Activated effector memory CD4-positive, alpha-beta T cell treated with Interleukin-2 at 50 U/mL for 16 hours (primary cell): ENCODE measurements around the gene CBX7.
A peak's percentile ranks its signal among the peaks of the same experiment; 100 is the strongest.

Experiments used
- DNase-seq: peaks from one replicate; pipeline ENCODE4 v3.0.0-alpha.2; 2020

Gene CBX7

DNA sequence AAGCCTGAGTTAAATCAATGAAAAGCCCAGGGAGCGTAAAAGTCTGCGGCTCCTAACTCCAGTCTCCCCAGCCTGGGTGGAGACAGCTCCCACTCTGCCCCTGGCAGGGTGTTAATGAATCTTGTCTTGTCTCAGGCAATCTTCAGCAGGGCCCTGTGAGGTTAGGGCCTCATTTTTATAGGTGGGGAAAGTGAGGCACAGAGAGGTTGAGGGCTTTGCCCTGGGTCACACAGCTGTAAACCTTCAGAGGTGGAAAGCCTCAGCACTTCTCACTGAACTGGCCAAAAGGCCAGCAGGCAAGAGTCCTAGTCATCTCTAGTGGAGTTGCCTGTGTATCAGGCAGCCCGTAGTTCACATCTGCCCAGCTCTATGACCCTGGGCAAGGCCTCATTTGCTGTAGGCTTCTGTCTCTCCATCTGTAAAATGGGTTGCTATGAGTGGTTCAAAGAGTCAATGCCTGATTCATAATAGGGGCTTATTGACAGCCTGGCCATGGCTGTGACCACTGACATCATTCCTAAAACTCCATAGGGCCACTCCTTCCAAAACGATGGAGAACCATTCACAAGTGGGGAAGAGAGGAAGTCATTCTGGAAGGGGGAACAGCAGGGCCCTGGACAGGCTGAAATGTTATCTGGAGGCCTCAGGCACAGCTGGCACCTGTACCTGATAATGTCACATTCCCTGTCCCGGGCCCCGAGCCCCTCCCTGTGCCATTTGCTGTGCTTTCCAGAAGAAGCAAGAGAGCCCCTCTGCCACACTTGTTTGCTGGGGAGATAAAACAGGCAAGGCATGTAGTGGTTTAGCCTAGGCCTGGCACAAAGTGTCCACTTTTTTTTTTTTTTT is 6.0 kb downstream of the CBX7 start:
- no peak for DNase-seq

DNA sequence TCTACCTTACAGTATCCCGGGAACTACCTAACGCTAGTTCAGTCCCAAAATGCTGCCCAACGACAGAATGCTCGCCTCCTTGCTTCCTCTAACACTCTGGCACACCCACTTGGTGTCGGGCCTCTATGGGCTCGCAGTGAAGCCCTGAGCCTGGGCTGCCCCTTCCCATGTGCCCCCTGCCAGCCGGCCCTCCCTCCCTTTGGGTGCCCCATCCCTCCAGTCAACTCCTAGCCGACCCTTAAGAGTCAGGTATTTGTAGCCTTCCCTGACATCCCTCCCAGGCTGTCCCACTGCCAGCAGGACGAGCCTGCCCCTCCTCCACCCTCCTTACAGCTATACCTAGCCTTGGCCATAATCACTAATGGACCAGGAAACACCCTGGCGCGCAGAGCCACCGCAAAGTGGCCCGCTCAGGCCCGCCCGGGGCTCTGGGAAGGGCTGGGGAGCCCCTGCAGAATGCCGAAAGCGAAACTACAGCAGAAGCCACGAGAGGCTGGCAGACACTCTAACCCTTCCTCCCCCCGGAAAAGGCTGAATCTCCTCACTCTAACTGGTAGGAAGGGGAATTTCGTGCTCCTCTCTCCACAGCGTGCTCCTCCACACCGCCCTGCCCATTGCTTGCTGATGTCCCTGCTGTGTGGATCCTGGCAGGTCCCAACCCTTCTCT is 8.2 kb downstream of the CBX7 start:
- DNase-seq: peak; percentile 44

DNA sequence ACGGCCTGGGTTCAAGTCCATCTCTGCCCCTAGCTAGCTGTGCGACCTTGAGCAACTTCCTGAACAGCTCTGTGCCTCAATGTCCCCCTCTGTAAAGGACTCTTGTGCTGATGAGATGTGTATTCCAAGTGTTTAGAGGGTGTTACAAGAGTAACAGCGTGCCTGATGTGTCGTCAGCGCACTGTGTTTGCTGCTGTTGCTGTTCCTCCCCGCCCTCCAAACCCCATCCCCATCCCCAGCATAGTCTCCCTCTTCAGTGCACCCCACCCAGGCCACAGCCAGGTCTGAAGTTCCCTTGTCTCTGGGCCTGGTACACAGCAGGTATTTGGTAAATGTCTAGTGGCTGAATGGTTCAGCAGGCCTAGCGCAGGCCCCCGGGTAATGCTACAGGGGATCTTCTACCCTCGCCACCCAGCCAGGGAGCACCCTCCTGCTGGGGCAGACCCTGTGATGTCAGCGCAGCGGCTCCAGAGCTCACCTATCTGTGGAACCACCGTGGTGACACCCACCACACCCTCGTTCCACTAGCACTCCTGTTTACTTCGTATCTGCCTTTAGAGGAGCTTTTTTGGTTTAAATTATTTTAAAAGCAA is 10.3 kb downstream of the CBX7 start:
- no peak for DNase-seq

DNA sequence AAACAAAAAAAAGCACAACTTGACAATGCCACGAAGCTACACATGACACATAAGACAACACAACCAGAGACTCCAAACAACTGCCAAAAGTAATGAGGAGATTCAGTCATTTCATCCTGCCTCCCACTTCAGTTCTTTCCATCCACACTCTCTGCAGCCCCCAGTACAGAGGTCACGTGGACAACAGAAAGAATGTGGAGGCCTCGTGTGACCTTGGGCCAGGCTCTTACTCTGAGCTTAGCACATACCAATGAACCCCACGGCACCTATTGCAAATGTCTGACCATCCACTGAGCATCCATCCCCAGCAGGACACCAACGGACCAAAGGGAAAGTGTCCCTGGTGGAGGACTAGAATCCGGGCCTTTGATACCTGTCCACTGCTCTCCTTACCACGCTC is 12.5 kb downstream of the CBX7 start:
- no peak for DNase-seq

DNA sequence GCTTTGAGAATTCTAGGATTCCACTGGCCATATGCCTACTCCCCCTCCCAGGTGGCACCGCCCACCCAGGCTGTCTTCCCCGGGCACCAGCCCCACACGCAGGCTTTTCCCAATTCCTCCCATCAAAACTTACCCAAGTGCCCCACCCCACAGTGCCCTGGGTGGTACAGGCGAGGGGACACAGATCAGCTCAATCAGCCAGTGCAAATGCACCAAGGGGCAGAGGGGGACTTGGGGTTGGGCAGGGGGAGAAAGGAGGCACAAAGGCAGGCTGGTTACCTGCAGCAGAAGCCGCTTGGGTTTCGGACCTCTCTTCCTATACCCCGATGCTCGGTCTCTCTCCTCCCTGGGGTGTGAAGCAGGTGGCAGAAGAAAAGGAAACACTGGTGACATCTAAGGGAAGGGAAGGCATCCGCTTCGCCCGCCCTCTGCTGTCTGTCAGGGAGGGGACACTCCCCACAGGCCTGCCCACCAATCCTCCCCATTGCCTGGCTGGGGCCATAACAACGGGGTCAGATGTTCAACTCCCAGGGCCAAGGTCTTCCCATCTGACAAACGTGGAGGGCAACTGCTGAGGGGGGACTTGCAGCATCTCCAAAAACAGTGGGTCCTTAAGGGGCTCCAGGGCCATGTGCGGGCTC is 14.0 kb downstream of the CBX7 start:
- no peak for DNase-seq

DNA sequence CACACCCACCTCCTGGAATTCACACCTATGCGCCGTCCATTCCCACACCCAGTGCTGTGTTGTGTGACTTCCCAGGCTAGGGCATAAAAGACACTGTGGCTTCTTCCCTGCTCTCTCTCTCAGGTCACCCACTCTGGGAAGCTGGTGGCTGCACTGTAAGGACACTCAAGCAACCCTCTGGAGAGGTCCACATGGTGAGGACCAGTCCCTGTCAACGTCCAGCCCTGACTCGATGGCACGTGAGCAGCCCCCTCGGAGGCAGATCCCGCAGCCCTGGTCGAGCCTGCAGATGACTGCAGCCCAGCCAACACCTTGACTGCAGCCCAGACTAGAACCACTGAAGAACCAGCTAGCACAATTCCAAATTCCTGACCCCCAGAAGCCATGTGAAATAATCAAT is 16.2 kb downstream of the CBX7 start:
- no peak for DNase-seq

DNA sequence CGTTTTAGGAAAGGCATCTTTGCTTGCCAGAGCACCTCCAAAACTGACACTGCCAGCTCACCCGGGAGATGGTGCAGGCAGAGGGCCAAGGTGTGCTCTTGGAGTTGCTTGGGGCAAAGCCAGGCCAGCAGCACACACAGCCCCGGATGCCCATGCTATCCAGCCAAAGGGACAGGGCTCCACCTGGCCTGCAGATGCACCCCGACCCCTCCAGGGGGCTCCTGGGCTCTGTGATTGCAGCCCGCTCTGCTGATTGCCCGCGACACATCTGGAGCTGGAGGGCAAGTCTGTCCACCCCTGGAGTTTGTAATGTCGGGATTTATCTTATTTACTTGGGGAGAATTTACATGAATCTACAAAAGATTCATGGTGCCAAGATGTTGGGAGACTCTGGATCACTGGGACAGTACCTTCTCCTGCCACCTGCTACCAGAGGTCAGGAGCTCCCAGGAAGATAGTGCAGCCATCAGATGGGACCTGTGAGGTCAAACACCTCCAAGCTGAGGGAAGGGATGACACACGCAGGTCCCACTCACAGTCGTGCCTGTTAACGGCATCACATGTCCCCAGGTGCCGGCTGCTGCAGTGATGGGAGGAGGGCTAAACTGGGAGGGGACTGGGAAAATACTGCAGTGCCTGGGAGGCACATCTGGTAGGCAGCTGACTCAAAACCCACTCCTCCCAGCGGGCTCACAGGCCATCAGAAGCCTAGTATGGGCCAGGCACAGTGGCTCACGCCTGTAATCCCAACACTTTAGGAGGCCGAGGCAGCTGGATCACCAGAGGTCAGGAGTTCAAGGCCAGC is 17.2 kb downstream of the CBX7 start:
- DNase-seq: no peak

DNA sequence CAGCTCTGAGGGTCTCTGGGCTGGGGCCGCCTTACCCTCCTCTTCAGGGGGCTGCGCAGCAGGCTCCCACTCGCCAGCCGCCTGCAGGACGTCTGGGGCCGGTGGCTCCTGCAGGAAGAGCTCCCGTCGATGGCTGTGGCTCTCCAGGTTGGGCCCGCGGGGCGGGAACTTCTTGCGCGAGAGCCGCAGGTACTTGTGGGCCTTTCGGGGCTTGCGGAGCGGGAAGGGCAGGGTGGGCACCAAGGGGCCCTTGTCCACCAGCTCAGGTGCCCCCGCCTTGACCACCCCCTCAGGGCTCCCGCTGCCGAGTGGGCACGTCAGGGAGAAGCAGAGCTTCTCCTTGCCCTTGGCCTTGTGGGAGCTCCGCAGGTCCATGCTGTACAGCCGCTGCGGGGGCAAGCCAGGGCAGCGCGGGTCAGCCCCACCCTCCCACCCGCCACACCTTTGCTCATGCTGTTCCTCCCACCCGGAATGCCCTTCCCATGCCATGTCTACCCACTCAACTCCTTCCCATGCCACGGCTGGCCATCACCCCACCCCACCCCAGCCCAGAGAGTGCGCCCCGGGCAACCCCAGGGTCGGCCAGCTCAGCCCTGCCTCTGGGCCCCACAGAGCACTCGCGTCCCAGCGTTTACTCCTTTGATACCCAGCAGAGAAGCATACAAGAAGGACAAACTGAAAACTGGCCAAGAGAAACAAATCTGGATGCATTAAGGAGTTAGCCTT is 18.0 kb downstream of the CBX7 start:
- DNase-seq: no peak

DNA sequence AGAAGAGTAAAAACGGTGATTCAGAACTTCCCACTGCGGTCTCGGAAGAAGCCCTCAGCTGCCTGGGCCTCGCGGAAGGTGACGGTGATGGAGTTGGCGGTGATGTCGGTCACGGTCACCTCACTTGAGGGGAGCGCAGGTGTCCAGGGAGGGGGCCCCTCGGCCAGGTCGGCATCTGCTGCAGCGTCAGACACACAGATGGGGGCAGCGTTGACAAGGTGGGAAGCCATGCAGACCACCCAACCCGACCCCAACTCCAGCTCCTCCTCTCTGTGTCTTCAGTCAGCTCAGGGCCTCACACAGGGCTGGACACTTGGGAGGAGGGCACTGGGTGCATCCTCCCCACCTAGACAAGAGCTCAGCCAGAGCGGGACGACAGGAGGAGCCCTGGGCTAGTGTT is 18.6 kb downstream of the CBX7 start:
- DNase-seq: no peak

DNA sequence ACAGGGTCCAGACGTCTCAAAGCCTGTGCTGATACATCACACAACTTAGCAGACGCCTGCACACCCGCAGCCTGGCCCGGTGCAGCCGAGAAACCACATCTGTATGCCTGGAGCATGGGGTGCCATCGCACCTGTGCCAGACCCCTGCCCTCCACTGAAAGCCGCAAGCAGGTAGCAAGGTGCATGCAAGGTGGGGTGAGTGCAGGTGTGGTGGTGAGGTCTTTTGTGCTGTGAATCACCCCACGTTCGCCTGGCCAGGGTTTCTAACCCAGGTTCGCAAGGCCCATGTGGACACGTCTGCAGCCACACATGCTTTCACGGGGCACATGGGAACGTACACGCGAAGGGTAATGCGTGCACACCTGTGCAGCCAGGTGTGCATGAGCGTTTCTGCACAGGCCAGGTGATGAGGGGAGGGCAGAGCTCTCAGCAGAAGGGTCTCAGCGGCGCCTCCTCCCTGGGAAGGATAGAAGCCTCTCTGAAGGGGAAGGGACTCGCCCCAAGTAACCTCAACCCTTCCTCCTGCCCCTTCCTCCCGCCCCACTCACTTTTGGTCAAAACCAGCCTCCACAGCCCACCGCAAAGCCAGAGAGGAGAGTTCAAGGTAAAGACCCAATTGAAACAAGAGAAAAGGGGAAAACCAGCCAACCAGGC is 19.5 kb downstream of the CBX7 start:
- DNase-seq: no peak

DNA sequence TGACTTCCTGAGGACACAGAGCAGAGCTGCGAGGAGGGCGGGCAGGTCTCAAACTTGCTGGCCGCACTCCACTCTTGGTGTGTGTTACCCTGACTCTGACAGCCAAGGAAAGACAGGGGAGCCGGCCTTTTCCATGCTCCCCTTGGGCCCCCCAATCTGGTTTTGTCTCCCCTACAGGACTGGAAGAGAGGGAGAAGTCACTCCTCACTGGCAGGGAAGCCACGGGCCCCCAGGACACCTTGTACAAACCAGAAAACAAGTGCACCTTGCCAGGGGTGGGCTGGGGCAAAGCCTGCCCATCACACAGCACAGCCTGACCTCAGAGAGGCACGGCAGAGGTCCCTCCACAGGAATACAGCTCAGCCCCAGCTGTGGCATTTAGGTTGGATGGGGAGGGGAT is 20.2 kb downstream of the CBX7 start:
- DNase-seq: no peak

DNA sequence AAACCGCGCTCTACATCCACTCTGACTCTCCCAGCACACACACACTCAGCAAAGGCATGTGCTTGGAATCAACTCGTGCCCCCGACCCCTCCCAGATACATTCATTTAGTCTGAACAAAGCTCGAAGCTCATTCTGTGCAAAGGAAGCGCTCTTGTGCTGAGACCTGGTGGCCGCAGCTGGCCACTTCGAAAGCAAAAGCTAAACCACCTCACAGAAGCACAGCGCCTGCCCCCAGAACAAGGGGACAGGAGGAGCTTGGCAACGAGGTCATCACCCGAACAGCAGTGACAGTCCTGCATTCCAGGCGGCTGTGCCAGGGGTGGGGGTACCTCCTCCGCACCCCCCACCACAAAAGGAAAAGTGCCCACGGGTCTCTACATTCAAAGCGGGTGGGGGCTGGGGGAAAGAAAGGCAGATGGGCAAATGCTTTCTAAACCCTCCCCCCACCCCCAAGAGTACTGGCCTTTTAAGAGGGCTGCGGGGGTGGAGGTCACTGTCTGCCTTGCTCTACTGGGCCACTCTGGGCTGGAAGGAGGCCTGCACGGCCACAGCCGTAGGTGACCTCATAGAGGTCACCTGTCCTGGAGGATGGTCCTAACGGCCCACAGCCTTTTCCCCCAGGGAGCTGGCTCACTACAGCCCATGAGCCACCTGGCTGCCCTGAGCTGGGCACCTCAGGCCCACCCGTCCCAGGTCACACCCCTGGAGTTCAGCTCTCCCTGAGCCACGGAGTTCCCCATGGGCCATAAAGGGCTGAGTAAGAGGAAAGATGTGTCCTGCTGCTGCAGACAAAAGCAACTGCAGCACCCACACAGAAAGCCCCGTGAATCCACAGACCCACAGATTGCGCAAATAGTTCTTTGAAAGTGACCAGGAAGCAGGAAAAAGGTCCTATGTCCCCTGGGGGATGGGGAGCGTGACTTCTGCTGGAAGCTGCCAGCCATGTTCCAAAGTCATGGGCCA is 21.3 kb downstream of the CBX7 start:
- no peak for DNase-seq

DNA sequence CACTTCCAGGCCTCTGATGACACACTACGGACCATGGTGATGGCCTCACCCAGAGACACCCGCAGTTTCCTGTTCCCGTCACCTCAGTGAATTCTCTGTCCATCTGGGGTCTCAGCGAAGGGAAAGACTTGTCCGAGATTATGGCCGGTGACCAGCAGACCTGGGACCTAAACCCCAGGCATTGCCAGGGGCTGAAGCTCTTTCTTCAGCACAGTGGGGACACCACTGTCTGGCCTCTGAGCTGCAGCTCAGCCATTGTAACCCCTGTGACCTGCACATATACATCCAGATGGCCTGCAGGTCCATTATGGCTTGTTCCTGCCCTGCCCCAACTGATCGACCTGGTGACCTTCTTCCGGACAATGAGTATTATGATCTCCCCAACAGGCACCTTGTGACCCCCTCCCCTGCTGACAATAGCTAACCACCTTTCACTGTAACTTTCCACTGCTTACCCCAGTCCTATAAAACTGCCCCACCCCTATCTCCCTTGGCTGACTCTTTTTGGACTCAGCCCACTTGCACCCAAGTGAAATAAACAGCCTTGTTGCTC is 22.3 kb downstream of the CBX7 start:
- DNase-seq: no peak

DNA sequence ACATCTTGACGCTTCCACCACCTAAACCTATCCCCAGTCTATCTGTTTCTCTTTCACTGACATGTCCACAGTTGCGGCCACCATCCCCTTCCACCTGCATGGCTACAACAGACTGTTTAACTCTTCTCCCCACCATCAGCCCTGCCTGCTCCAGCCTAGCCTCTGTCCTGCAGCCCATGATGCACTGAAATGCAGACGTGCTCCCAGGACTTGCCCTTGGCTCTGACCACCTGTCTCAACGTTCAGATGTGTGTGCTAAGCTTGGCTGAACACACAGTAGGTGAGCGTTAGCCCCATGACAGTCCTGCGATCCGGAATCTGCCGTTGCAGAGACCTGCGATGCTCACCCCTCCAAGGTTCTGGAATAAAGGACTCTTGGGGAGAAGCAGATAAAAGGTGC is 22.7 kb downstream of the CBX7 start:
- no peak for DNase-seq

DNA sequence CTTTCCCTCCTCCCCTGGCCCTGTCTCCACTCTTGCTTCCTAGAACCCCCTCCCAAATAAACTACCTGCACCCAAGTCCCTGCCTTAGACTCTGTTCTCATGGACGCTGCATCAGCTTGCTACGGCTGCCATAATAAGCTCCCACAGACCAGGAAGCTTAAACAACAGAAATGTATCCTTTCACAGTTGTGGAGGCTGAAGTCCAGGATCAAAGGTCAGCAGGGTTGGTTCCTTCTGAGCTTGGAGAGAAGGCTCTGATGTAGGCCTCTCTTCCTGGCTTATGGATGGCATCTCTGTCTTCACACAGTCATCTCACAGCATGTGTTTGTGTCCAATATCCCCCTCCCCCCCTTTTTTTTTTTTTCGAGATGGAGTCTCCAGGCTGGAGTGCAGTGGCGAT is 23.4 kb downstream of the CBX7 start:
- no peak for DNase-seq

DNA sequence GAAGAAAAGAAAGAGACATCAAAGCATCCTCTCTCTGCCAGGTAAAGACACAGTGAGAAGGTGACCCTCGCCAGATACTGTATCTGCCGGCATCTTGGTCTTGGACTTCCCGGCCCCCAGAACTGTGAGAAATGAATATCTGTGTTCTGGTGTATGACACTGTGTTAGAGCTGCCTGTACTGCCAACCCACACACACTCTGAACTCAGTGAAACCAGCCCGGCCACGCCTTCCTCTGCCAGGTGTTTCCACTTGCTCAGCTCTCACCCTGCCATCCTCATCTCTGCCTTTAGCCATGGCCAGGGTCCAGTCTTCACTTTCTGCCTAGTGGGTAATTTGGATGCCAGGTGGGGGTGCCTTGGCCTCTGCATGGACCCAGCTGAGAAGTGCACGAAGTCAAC is 24.0 kb downstream of the CBX7 start:
- DNase-seq: no peak

DNA sequence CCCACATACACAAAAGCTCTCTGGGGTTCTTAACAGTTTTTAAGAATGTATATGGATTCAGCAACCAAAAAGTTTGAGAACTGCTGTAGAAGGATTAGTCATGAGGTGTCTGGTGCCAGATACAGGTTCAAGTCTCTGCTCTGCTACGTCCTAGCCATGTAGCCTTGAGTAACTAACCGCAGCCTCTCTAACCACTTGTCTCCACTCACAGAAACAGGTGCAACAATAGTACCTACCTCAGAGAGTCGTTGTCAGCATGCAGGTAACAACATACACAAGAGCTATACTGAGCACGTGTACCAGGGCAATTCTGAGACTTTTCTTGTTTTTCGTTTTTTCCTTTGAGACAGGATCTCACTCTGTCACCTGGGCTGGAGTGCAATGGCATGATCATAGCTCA is 26.9 kb downstream of the CBX7 start:
- DNase-seq: no peak

DNA sequence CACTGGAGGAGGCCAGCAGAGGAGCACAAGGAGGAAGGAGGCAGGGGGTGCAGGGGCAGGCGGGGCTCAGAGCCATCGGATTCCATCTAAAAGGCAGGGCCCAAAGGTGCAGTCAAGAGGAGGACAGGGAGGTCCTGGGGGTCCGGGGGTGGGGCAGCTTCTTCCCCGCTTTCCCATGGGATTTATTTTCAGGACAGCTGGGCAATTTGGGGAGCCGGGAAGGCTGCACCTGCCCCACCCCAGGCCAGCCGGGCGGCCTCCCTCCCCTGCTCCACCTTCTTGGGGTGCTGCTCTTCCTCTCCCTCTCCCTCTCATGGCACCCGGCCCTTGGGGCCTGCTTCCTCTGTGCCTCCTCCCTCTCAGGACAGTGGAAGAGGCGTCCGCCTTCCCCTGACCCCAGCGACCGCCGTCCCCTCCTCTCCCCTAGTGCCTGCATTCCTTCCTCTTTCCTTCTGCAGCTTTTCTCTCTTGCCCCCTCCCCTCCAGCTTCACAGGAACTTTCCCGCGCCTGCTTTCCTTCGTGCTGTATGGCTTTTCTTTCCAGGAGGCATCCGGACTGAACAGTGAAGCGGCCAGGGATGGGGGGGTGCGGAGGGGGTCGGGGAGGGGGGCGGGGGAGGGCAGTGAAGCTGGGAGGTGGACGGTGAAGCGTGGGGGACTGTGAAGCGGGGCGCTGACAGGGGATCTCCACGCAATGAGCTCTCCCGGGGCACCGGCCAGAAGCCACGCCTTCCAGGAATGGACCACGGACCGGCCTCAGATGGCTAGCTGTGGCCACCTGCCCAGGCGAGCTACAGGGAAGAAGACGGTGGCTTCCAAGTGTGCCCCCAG is 28.5 kb downstream of the CBX7 start:
- DNase-seq: no peak
